CD4-positive, alpha-beta T cell treated with Interleukin-15 for 4 hours (primary cell): ENCODE results near the gene SHISA7.
A peak's percentile ranks its signal among the peaks of the same experiment; 100 is the strongest.

Experiments
- DNase-seq: peaks from one replicate; pipeline ENCODE4 v3.0.0-alpha.2; 2020; ENCODE audit warnings: low spot score

The SHISA7 gene

DNA sequence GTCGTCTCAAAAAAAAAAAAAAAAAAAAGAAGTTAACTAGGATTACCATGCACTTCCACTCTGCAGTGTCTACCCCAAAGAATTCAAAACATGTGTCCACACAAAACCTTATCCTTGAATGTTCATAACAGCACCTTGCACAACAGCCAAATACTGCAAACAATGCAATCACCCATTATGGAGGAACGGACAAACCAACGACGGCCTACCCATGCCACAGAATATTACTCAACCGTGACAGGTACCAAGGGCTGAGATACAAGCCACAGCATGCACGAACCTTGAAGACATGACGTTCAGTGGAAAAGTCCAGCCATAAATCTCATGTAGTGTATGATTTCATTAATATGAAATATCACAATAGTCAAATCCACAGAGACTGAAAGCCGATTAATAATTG is 3.0 kb upstream of the SHISA7 start:
- no peak for DNase-seq

- DNase-seq, result no peak
Measured at GRCh38 chr19:55444646-55445045, 1.5 kb upstream of the SHISA7 start.

DNA sequence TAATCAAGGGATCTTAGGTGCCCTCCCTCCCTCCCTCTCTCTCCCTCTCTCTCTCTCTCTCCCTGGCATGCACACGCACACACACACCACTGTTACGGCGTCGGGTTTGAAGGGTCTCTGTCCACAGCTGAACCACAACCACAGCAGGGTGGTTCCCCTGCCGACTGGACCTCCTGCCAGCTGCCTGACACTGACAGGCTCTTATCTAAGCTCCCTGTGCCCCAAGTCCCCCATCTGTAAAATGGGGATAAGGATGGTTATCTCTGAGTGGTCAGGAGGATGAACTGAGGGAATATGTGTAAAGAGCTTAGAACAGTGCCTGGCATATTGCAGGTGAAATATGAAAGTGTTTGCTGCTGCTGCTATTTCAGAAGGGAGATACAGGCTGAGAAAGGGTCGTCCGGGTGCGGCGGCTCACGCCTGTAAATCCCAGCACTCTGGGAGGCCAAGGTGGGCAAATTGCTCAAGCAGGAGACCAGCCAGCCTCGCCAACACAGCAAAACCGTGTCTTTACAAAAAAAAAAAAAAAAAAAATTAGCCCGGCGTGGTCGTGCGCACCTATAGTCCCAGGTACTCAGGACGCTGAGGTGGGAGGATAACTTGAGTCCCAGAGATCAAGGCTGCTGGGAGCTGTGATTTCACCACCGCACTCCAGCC is 852 bp upstream of the SHISA7 start:
- DNase-seq, result no peak

DNA sequence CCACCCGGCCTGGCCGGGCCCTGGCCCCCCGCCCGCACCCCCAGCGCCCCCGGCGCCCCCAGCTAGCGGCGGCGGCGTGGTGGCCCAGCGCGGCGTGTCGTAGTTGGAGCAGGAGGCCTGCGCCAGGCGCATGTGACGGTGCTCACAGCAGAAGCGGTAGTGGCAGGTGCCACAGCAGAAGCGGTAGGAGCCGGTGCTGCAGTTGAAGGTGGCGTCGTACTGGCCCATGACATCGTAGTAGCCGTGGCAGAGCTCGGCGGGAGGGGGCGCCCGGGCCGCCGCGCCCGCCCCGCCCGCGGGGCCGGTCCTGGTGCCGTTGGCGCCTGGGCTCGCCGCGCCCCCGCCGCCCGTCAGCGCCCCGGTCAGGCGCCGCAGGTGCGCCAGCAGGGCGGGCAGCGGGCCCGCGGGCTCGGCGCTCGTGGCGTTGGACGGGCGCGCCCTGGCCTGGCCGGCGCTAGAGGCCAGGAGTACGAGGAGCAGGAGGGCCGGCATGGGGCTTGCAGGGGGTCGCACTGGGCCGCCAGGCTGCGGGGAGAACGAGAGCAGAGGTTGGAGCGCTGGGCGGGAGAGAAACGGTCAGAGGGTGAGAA is 633 bp downstream of the SHISA7 start:
- no peak for DNase-seq

GRCh38 chr19:55441692-55442321 is 1.3 kb downstream of the SHISA7 start:
- DNase-seq, result no peak

GRCh38 chr19:55441319-55441691 is 1.8 kb downstream of the SHISA7 start:
- DNase-seq, result no peak

DNA sequence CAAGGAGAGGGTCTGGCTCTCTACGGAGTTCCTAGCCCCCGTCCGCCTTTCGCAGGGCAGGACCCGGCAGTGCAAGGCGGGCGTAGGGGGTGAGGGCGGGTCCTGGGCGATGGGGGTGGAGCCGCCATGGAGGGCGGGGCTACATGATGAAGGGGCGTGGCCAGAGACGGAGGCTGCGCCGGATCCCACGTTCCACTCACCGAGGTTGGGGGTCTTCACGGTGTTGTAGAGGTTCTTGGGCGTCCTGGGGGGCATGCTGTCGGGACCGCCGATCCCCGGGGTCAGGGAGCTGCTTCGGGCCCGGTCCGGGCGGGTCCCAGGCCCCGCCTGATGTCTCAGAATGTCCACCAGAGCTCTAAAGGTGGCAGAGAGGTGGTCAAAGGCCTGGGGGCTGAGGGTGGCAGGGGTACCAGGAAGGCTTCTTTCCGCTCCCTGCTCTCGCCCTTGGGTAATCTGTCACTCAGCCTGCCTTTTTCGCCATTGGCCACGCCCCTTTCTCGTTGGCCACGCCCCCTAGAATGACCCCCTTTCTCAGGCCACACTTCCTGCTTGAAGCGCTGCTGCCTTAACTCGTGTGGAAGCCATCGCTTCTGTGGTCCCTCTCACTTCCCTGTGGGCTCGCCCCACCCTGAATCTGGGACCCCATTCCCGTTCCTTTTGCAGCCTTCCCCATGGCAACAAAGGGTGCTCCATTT is 2.5 kb downstream of the SHISA7 start:
- no peak for DNase-seq

- no peak for DNase-seq
Measured at GRCh38 chr19:55439052-55439451, 4.0 kb downstream of the SHISA7 start.

GRCh38 chr19:55437410-55437809 is 5.7 kb downstream of the SHISA7 start:
- no peak for DNase-seq

DNA sequence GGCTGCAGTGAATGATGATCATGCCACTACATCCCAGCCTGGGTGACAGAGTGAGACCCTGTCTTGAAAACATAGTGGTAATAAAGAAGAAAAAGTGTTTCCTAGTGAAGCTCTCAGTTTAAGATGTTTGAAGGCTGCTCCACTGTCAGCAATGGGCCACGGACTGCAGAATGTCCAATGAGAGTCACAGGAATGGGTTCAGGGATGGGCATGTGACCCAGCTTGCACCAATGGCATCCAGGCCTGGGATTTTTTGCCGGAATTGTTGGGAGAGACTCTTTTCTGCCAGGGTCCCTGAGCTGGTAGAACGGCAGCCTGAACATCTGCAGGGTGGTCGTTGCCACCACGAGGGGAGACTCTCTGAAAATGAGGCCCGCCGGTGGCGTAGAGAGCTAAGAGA is 6.3 kb downstream of the SHISA7 start:
- no peak for DNase-seq

- DNase-seq, result no peak
Measured at GRCh38 chr19:55435020-55435419, 8.1 kb downstream of the SHISA7 start.

GRCh38 chr19:55434356-55434919 is 8.7 kb downstream of the SHISA7 start:
- DNase-seq, result no peak

- no peak for DNase-seq
Measured at GRCh38 chr19:55433292-55433691, 9.8 kb downstream of the SHISA7 start.

GRCh38 chr19:55432241-55432959 is 10.7 kb downstream of the SHISA7 start:
- DNase-seq, result no peak

DNA sequence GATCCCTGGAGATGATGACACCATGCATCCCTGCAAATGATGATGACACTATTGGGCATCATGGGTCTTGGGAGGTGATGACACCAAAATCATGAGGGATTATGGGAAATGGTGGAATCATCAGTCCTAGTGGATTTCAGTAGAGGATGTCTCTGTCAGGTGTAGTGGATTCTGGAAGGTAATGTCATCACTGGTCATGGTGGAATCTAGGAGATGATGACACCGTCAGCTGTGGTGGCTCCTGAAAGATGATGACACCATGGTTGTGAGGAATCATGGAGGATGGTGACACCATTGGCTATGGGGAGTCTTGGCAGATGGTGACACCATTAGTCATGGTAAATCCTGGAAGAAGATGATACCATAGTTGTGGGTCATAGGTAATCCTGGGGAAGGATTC is 11.9 kb downstream of the SHISA7 start:
- DNase-seq, result no peak

DNA sequence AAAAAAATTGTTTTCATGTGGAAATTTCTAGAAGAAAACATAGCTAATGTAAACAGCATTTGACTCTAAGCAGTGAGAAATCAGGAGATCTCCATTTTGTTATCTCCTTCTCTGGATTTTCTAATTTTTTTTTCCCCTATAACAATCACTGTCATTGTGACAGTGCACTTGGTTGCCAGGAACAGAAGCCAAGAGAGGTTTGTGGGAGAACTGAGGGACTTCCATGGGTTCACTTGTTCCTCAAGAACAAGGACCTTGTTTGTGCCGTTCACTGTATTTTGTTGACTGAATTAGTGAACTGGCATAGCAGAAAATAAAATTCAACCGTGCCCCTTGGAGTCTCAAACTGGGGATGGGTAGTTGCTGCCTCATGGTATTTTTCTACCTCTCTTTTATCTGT is 17.1 kb downstream of the SHISA7 start:
- DNase-seq, result no peak

GRCh38 chr19:55424518-55424917 is 18.6 kb downstream of the SHISA7 start:
- DNase-seq, result no peak

GRCh38 chr19:55423225-55424005 is 19.7 kb downstream of the SHISA7 start:
- DNase-seq, result no peak

DNA sequence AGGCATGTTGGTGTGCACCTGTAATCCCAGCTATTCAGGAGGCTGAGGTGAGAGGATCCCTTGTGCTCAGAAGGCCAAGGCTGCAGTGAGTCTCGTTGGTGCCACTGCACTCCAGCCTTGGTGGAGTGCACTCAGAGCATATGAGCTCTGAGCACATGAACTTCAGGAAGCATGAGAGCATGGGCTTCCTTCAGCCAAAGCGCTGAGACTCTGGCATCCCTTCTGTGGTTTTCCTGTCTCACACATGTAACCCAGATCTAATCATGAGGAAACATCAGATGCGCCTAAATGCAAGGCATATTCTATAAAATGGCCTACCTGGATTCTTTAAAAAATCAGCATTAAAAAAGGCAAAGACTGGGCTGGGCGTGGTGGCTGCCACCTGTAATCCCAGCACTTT is 21.8 kb downstream of the SHISA7 start:
- peak; percentile 36 for DNase-seq

GRCh38 chr19:55419624-55420236 is 23.4 kb downstream of the SHISA7 start:
- no peak for DNase-seq

GRCh38 chr19:55419103-55419502 is 24.0 kb downstream of the SHISA7 start:
- no peak for DNase-seq
